Mesendoderm (in vitro differentiated cells): Measurements from ENCODE around the gene COA4.
"Not testable (repeated sequence)": the region's sequence is repeated elsewhere in the genome, so short reads cannot be mapped to it uniquely, and the experiment has no call there.

Experiments
- DNase-seq: peaks from one replicate; pipeline ENCODE4 v3.0.0; 2013
- H2AK5ac ChIP-seq: 2 replicates; pipeline ENCODE4 v1.6.1; 2013; ENCODE audit warnings: low read length, inconsistent platforms
- H2BK120ac ChIP-seq: 2 replicates; pipeline ENCODE4 v1.6.1; 2013; ENCODE audit warnings: low read depth, mild to moderate bottlenecking, low read length, moderate library complexity, mixed read lengths
- H2BK15ac ChIP-seq: replicated peaks from 2 replicates; pipeline ENCODE4 v1.6.1; 2013; ENCODE audit warnings: low read depth, mild to moderate bottlenecking, moderate library complexity
- H2BK5ac ChIP-seq: 2 replicates; pipeline ENCODE4 v1.6.1; 2013; ENCODE audit warnings: low read length, inconsistent platforms
- H3K18ac ChIP-seq: 2 replicates; pipeline ENCODE4 v1.6.1; 2013; ENCODE audit warnings: mild to moderate bottlenecking, low read length, mixed read lengths
- H3K23ac ChIP-seq: one replicate; pipeline ENCODE4 v1.6.1; 2013; ENCODE audit warnings: low read length
- H3K27ac ChIP-seq: 2 replicates; pipeline ENCODE4 v1.5.1; 2013; ENCODE audit warnings: low read depth, mild to moderate bottlenecking, inconsistent platforms, low read length, moderate library complexity
- H3K27me3 ChIP-seq: 2 replicates; pipeline ENCODE4 v1.6.1; 2013; ENCODE audit warnings: low read length, control low read depth, mild to moderate bottlenecking, inconsistent platforms; ENCODE audit not compliant: insufficient read depth, poor library complexity
- H3K36me3 ChIP-seq: 2 replicates; pipeline ENCODE4 v1.6.1; 2013; ENCODE audit warnings: low read length, inconsistent platforms; ENCODE audit not compliant: control insufficient read depth, insufficient read depth
- H3K4ac ChIP-seq: one replicate; pipeline ENCODE4 v1.6.1; 2013; ENCODE audit warnings: low read depth, mild to moderate bottlenecking, low read length, moderate library complexity
- H3K4me1 ChIP-seq: 2 replicates; pipeline ENCODE4 v1.6.1; 2013; ENCODE audit warnings: low read depth, low read length, inconsistent platforms; ENCODE audit not compliant: control insufficient read depth
- H3K4me2 ChIP-seq: 2 replicates; pipeline ENCODE4 v1.6.1; 2013; ENCODE audit warnings: low read length
- H3K4me3 ChIP-seq: 2 replicates; pipeline ENCODE4 v1.5.1; 2013; ENCODE audit warnings: mild to moderate bottlenecking, low read length
- H3K56ac ChIP-seq: one replicate; pipeline ENCODE4 v1.6.1; 2013; ENCODE audit warnings: low read length
- H3K79me1 ChIP-seq: 2 replicates; pipeline ENCODE4 v1.6.1; 2013; ENCODE audit warnings: low read length, inconsistent platforms
- H3K79me2 ChIP-seq: 2 replicates; pipeline ENCODE4 v1.6.1; 2013; ENCODE audit warnings: mild to moderate bottlenecking, low read length; ENCODE audit not compliant: control insufficient read depth, insufficient read depth
- H3K9ac ChIP-seq: 2 replicates; pipeline ENCODE4 v1.6.1; 2013; ENCODE audit warnings: low read length, inconsistent platforms
- H4K5ac ChIP-seq: one replicate; pipeline ENCODE4 v1.6.1; 2013; ENCODE audit warnings: low read length
- H4K8ac ChIP-seq: one replicate; pipeline ENCODE4 v1.6.1; 2013; ENCODE audit warnings: low read depth, mild to moderate bottlenecking, control low read depth, low read length, moderate library complexity
- WGBS: extraction: QIAGEN DNeasy Blood & Tissue Kit; methylation state at CpG from one replicate; pipeline ENCODE4 v1.1.7; 2013; ENCODE audit warnings: low lambda C conversion rate, missing lambda C conversion rate; ENCODE audit not compliant: insufficient coverage; ENCODE audit errors: extremely low coverage; 5-methylcytosine and 5-hydroxymethylcytosine counted together

Gene COA4

GRCh38 chr11:73889019-73889418 lies 12.4 kb upstream of the COA4 start:
- Histone ChIP-seq H3K79me1 (no peaks in the 10 kb centered on the region), H2BK120ac (no peak overlapping the region), H4K5ac (no peak overlapping the region), H3K4me1 (no peaks in the 10 kb centered on the region), H3K27ac (no peak overlapping the region), H3K18ac (no peak overlapping the region), H3K56ac (no peak overlapping the region), H3K4ac (no peak overlapping the region), H2AK5ac (no peak overlapping the region), H3K4me2 (no peak overlapping the region), H3K79me2 (no peaks in the 10 kb centered on the region), H3K9ac (no peak overlapping the region), H2BK5ac (no peak overlapping the region), H4K8ac (no peak overlapping the region), H3K4me3 (no peak overlapping the region), H3K27me3 (no peaks in the 10 kb centered on the region), H3K36me3 (no peaks in the 10 kb centered on the region), H2BK15ac (no peak overlapping the region), H3K23ac (no peak overlapping the region)
- no CpG with 5 or more reads among the region's 1 CpG for WGBS
- DNase-seq: no peak

- H3K18ac ChIP-seq: no peak overlapping the region
- no peak overlapping the region for H4K8ac ChIP-seq
- H2AK5ac ChIP-seq: no peak overlapping the region
- H2BK5ac ChIP-seq: no peak overlapping the region
- no peak overlapping the region for H4K5ac ChIP-seq
- H2BK120ac ChIP-seq: no peak overlapping the region
- H3K4me3 ChIP-seq: no peak overlapping the region
- no peak overlapping the region for H3K9ac ChIP-seq
- H3K27ac ChIP-seq: no peak overlapping the region
- no peak overlapping the region for H3K23ac ChIP-seq
- WGBS: no CpG with 5 or more reads among the region's 3 CpGs
- H2BK15ac ChIP-seq: no peak overlapping the region
- H3K79me1 ChIP-seq: no peaks in the 10 kb centered on the region
- H3K56ac ChIP-seq: no peak overlapping the region
- no peaks in the 10 kb centered on the region for H3K79me2 ChIP-seq
- no peaks in the 10 kb centered on the region for H3K36me3 ChIP-seq
- no peak for DNase-seq
- H3K4ac ChIP-seq: no peak overlapping the region
- no peak overlapping the region for H3K4me2 ChIP-seq
- no peaks in the 10 kb centered on the region for H3K4me1 ChIP-seq
- no peaks in the 10 kb centered on the region for H3K27me3 ChIP-seq
Observed at GRCh38 chr11:73888244-73888643, 11.6 kb upstream of the COA4 start.

DNA sequence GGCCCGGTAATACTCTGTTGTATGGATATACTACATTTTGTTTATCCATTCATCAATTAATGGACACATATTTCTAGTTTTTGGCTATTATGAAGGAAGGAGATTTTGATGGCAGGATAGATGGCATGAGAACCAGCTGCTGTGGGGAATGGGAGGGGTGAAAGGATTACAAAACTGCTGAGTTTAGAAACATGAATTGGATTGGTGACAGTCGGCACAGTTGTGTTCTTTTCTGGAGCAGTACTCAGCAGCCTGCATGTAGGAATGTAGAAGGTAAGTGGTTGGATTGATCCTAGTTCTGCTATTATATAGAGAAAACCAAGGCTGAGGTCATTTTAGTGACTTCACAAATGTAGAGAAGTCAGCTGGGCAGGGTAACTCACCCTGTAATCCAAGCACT lies 7.2 kb upstream of the COA4 start:
- Histone ChIP-seq H3K23ac (no peak overlapping the region), H2BK5ac (no peak overlapping the region), H3K4me3 (no peak overlapping the region), H3K9ac (no peak overlapping the region), H3K56ac (no peak overlapping the region), H4K8ac (no peak overlapping the region), H3K27me3 (no peaks in the 10 kb centered on the region), H3K36me3 (no peaks in the 10 kb centered on the region), H3K4ac (no peak overlapping the region), H2BK120ac (no peak overlapping the region), H3K18ac (no peak overlapping the region), H3K79me1 (no peaks in the 10 kb centered on the region), H3K79me2 (no peaks in the 10 kb centered on the region), H3K27ac (no peak overlapping the region), H3K4me1 (no peaks in the 10 kb centered on the region), H4K5ac (no peak overlapping the region), H2BK15ac (no peak overlapping the region), H3K4me2 (no peak overlapping the region), H2AK5ac (no peak overlapping the region)
- no CpG with 5 or more reads among the region's 2 CpGs for WGBS
- no peak for DNase-seq

GRCh38 chr11:73880449-73880848 lies 3.8 kb upstream of the COA4 start:
- H3K18ac ChIP-seq, H3K4me2 ChIP-seq, H3K36me3 ChIP-seq, H2BK15ac ChIP-seq, H3K4me3 ChIP-seq, H2BK5ac ChIP-seq, H4K8ac ChIP-seq, H3K27ac ChIP-seq, H2BK120ac ChIP-seq, H3K4ac ChIP-seq, H3K56ac ChIP-seq, H3K23ac ChIP-seq, H3K27me3 ChIP-seq, H3K4me1 ChIP-seq, H3K9ac ChIP-seq, H2AK5ac ChIP-seq, H4K5ac ChIP-seq, H3K79me1 ChIP-seq: not testable (repeated sequence)
- DNase-seq: peak; percentile 87
- H3K79me2 ChIP-seq: peaks cover 10% of the 10 kb centered on the region
- no CpG with 5 or more reads among the region's 10 CpGs for WGBS

GRCh38 chr11:73878771-73879170 lies 2.1 kb upstream of the COA4 start:
- Histone ChIP-seq H3K4ac (no peak overlapping the region), H3K56ac (no peak overlapping the region), H4K8ac (no peak overlapping the region), H3K79me2 (peaks cover 21% of the 10 kb centered on the region), H3K27me3 (no peaks in the 10 kb centered on the region), H3K18ac (no peak overlapping the region), H3K79me1 (peaks cover 15% of the 10 kb centered on the region), H4K5ac (no peak overlapping the region), H3K23ac (no peak overlapping the region), H3K9ac (peak overlapping the region; percentile 15), H2BK5ac (no peak overlapping the region), H2BK15ac (no peak overlapping the region), H3K4me2 (no peak overlapping the region), H2BK120ac (no peak overlapping the region), H3K36me3 (no peaks in the 10 kb centered on the region), H3K27ac (no peak overlapping the region), H2AK5ac (no peak overlapping the region), H3K4me3 (no peak overlapping the region), H3K4me1 (peaks cover 3% of the 10 kb centered on the region)
- WGBS: no CpG with 5 or more reads among the region's 1 CpG
- no peak for DNase-seq

DNA sequence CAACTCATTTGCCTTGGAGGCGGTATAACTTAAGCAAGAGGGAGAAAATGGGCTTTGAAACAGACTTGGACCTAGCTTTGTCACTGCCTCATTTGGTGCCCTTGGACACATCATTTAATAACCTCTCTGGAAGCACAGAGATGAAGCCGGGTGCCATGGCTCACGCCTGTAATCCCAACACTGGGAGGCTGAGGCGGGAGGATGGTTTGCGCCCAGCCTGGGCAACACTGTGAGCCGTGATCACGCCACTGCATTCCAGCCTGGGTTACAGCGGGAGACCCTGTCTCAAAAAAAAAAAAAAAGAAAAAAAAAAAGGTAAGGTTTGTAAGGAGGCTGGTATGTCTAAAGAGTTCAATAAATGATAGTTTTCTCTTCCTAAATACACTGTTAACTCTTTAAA lies 806 bp downstream of the COA4 start:
- Histone ChIP-seq H3K79me2 (peaks cover 21% of the 10 kb centered on the region), H4K5ac (no peak overlapping the region), H2AK5ac (peak overlapping the region; percentile 15), H3K79me1 (peaks cover 19% of the 10 kb centered on the region), H3K4me2 (peak overlapping the region; percentile 79), H4K8ac (no peak overlapping the region), H3K4ac (no peak overlapping the region), H3K36me3 (peaks cover 8% of the 10 kb centered on the region), H2BK120ac (no peak overlapping the region), H3K18ac (no peak overlapping the region), H3K56ac (peak overlapping the region; percentile 96), H3K9ac (peak overlapping the region; percentile 97), H2BK15ac (no peak overlapping the region), H3K4me3 (peak overlapping the region; percentile 91), H2BK5ac (no peak overlapping the region), H3K27ac (no peak overlapping the region), H3K4me1 (peaks cover 3% of the 10 kb centered on the region), H3K27me3 (no peaks in the 10 kb centered on the region), H3K23ac (no peak overlapping the region)
- DNase-seq: peak; percentile 61
- no CpG with 5 or more reads among the region's 8 CpGs for WGBS
